Measurements from ENCODE around the gene SMKR1. TPM values are rescaled to one million over a fixed set of nuclear protein-coding genes. Genes with fewer than 3 reads are reported as not detected.
"Not testable (repeated sequence)": the region's sequence is repeated elsewhere in the genome, so short reads cannot be mapped to it uniquely, and the experiment has no call there.

The SMKR1 gene
- total RNA-seq, 2 donors from 2014 or later, result 0.32 TPM; not detected in 1

GRCh38 chr7:129471402-129471827, 30.9 kb upstream of the SMKR1 start:
- intact Hi-C loops (cut with DNase I), result loop anchor here (5.0 kb wide), 2 partner anchors 104 to 254 kb away; no protein-coding TSS in a partner anchor
- H3K27ac ChIP-seq, result no peak overlapping the region
- no peaks in the 10 kb centered on the region for H3K4me1 ChIP-seq
- H3K9me3 ChIP-seq, result no peaks in the 10 kb centered on the region
- no peaks in the 10 kb centered on the region for H3K27me3 ChIP-seq
- no peak for DNase-seq
- H3K4me3 ChIP-seq, result no peak overlapping the region
- H3K9ac ChIP-seq (ENCODE audit: low read depth in 2 of 2, low read length in 2 of 2), result no peak overlapping the region
- TF ChIP-seq CTCF (IDR thresholded peaks at IDR 0.05), result no peak
- H3K36me3 ChIP-seq, result no peaks in the 10 kb centered on the region

- intact Hi-C loops (cut with DNase I); H3K4me1 ChIP-seq; H3K9me3 ChIP-seq; H3K27me3 ChIP-seq; H3K27ac ChIP-seq; H3K4me3 ChIP-seq; H3K36me3 ChIP-seq; H3K9ac ChIP-seq (ENCODE audit: low read depth in 2 of 2, low read length in 2 of 2); DNase-seq: not testable (repeated sequence)
Observed at GRCh38 chr7:129475931-129476330, 26.4 kb upstream of the SMKR1 start.

- H3K9me3 ChIP-seq; intact Hi-C loops (cut with DNase I); H3K27ac ChIP-seq; H3K4me3 ChIP-seq; H3K36me3 ChIP-seq; H3K27me3 ChIP-seq; H3K4me1 ChIP-seq; DNase-seq; H3K9ac ChIP-seq (ENCODE audit: low read depth in 2 of 2, low read length in 2 of 2): not testable (repeated sequence)
Observed at GRCh38 chr7:129476398-129476797, 25.9 kb upstream of the SMKR1 start.

- DNase-seq, result no peak
- H3K9me3 ChIP-seq, result no peaks in the 10 kb centered on the region
- H3K27ac ChIP-seq, result no peak overlapping the region
- H3K4me1 ChIP-seq, result no peaks in the 10 kb centered on the region
- H3K36me3 ChIP-seq, result no peaks in the 10 kb centered on the region
- H3K9ac ChIP-seq (ENCODE audit: low read depth in 2 of 2, low read length in 2 of 2), result no peak overlapping the region
- intact Hi-C loops (cut with DNase I), result no loop called here
- H3K4me3 ChIP-seq, result no peak overlapping the region
- TF ChIP-seq CTCF (IDR thresholded peaks at IDR 0.05), result no peak
- H3K27me3 ChIP-seq, result no peaks in the 10 kb centered on the region
Observed at GRCh38 chr7:129479831-129480230, 22.5 kb upstream of the SMKR1 start.

GRCh38 chr7:129480674-129481363, 21.5 kb upstream of the SMKR1 start:
- Histone ChIP-seq H3K27ac (no peak overlapping the region), H3K36me3 (no peaks in the 10 kb centered on the region), H3K4me3 (no peak overlapping the region), H3K9me3 (no peaks in the 10 kb centered on the region), H3K27me3 (no peaks in the 10 kb centered on the region), H3K9ac (ENCODE audit: low read depth in 2 of 2, low read length in 2 of 2) (no peak overlapping the region), H3K4me1 (no peaks in the 10 kb centered on the region)
- intact Hi-C loops (cut with DNase I), result no loop called here
- no peak for TF ChIP-seq CTCF (IDR thresholded peaks at IDR 0.05)
- DNase-seq, result no peak

- H3K27me3 ChIP-seq; DNase-seq; H3K9me3 ChIP-seq; H3K4me3 ChIP-seq; H3K4me1 ChIP-seq; H3K36me3 ChIP-seq; H3K9ac ChIP-seq (ENCODE audit: low read depth in 2 of 2, low read length in 2 of 2); H3K27ac ChIP-seq; intact Hi-C loops (cut with DNase I): not testable (repeated sequence)
Observed at GRCh38 chr7:129481376-129481775, 21.0 kb upstream of the SMKR1 start.

- no peak overlapping the region for H3K4me3 ChIP-seq
- no peaks in the 10 kb centered on the region for H3K9me3 ChIP-seq
- H3K27me3 ChIP-seq, result no peaks in the 10 kb centered on the region
- DNase-seq, result no peak
- no peak overlapping the region for H3K9ac ChIP-seq (ENCODE audit: low read depth in 2 of 2, low read length in 2 of 2)
- no peaks in the 10 kb centered on the region for H3K4me1 ChIP-seq
- intact Hi-C loops (cut with DNase I), result no loop called here
- no peak for TF ChIP-seq CTCF (IDR thresholded peaks at IDR 0.05)
- no peak overlapping the region for H3K27ac ChIP-seq
- no peaks in the 10 kb centered on the region for H3K36me3 ChIP-seq
Observed at GRCh38 chr7:129482781-129483180, 19.6 kb upstream of the SMKR1 start.

Data from colonic mucosa (tissue), 4 donors.